Measurements from ENCODE around the gene TOM1. TPM values are rescaled to one million over a fixed set of nuclear protein-coding genes. Genes with fewer than 3 reads are reported as not detected.

The TOM1 gene
- total and polyA plus RNA-seq, 10 of the 15 experiments (the other 5 are each of a cell fraction or from before 2014, with no cell fraction given): 2.2 to 64.6 (median 40.3) TPM

- no TSS peak for BruUV-seq (replicated peaks)
- CTCF ChIA-PET: interaction anchor here (1.1 kb wide), 1 partner anchor 17 kb away, joined by 3 read pairs; no protein-coding TSS in a partner anchor
- POLR2A ChIA-PET: no interaction called here
- FAIRE-seq: no peak
- H2AFZ ChIP-seq (ENCODE audit: control insufficient read depth, low read depth, low read length): no peak overlapping the region
- 33% methylated on average over 4 of the region's 4 CpGs for WGBS (ENCODE audit: insufficient coverage, insufficient replicate concordance, low lambda C conversion rate, missing lambda C conversion rate)
- RAD21 ChIA-PET (ENCODE audit: unreplicated experiment): no interaction called here
- ATAC-seq: no peak
- in situ Hi-C loops (cut with MboI): no loop called here
- SMC1A ChIA-PET (ENCODE audit: uncharacterized antibody, unreplicated experiment): interaction anchor here (1.2 kb wide), 1 partner anchor 19 kb away, joined by 3 read pairs; no protein-coding TSS in a partner anchor
- no peak overlapping the region for H3K27ac ChIP-seq (ENCODE audit: control insufficient read depth, insufficient read depth)
- H4K20me1 ChIP-seq (ENCODE audit: control insufficient read depth, insufficient read depth): no peaks in the 10 kb centered on the region
- H3K9ac ChIP-seq (ENCODE audit: control insufficient read depth, insufficient read depth, low read length): no peak overlapping the region
- H3K4me3 ChIP-seq: no peak overlapping the region
- H3K4me1 ChIP-seq (ENCODE audit: control insufficient read depth, insufficient read depth, low read length): no peaks in the 10 kb centered on the region
- H3K36me3 ChIP-seq (ENCODE audit: control insufficient read depth in 2 of 2, insufficient read depth in 2 of 2, low read length in 1 of 2): no peaks in the 10 kb centered on the region
- intact Hi-C loops (cut with micrococcal nuclease; ENCODE audit: unreplicated experiment): no loop called here
- no peak for TF ChIP-seq USF1 (IDR thresholded peaks at IDR 0.05; ENCODE audit: borderline replicate concordance, extremely low read length, insufficient read depth, low read depth, low read length)
- TF ChIP-seq MTA2 (IDR thresholded peaks at IDR 0.05; ENCODE audit: low read depth): no peak
- TF ChIP-seq TBL1XR1 (IDR thresholded peaks at IDR 0.05; ENCODE audit: low read depth, low read length): no peak
- no peak for TF ChIP-seq MXI1 (IDR thresholded peaks at IDR 0.05; ENCODE audit: low read depth, low read length)
- no peak for TF ChIP-seq ELK1 (IDR thresholded peaks at IDR 0.05; ENCODE audit: low read depth, low read length)
- no peak overlapping the region for H3K4me2 ChIP-seq (ENCODE audit: control insufficient read depth, insufficient read depth)
- H3K9me3 ChIP-seq (replicated peaks; ENCODE audit: control insufficient read depth, insufficient read depth, low read length): no peaks in the 10 kb centered on the region; the same call in 2 of the 3 replicates
- H3K27me3 ChIP-seq (replicated peaks in 1 of 2; ENCODE audit: control insufficient read depth in 2 of 2, insufficient read depth in 2 of 2, low read length in 1 of 2): no peaks in the 10 kb centered on the region
- DNase-seq (ENCODE audit: low read depth, low spot score): no peak
- H3K79me2 ChIP-seq (ENCODE audit: control insufficient read depth, insufficient read depth, low read length): no peaks in the 10 kb centered on the region
Observed at GRCh38 chr22:35250156-35250555, 49.5 kb upstream of the TOM1 start.

Data from GM12878 (cell line).